Measurements from ENCODE around the gene CREBBP.

DNA sequence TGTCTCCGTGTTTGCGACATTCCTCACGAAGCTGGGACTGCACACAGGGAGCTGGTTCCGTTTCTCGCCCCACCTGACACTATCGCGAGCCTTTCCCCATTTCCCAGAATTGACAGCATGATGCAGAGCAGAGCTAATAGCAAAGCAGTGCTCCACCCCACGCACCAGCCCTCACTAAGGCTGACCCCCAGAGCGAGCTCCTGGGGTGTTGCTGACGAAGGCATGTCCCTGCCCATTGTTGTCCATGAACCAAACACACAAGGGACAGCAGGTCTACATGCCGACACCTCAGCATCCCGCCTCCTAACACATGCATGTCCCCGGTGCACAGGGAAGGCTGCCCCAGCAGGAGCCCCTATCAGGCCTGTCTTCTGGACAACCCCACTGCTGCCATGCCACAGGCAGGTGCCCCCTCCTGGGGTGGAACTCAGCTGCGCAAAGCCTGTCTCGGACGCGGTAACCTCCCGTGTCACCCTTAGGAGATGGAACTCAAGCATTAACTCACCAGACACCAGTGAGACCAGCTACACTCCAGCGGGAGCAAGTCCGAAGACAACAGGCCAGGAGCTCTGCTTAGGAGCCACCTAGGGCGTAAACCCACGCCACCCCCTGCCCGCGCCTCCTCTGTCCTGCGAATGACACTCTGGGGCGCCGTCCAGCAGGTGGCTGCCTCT lies 146.3 kb downstream of the CREBBP start:
- TF ChIP-seq, protein P1, sequence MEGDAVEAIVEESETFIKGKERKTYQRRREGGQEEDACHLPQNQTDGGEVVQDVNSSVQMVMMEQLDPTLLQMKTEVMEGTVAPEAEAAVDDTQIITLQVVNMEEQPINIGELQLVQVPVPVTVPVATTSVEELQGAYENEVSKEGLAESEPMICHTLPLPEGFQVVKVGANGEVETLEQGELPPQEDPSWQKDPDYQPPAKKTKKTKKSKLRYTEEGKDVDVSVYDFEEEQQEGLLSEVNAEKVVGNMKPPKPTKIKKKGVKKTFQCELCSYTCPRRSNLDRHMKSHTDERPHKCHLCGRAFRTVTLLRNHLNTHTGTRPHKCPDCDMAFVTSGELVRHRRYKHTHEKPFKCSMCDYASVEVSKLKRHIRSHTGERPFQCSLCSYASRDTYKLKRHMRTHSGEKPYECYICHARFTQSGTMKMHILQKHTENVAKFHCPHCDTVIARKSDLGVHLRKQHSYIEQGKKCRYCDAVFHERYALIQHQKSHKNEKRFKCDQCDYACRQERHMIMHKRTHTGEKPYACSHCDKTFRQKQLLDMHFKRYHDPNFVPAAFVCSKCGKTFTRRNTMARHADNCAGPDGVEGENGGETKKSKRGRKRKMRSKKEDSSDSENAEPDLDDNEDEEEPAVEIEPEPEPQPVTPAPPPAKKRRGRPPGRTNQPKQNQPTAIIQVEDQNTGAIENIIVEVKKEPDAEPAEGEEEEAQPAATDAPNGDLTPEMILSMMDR (conservative IDR thresholded peaks at IDR 0.05 in 1 of 2, IDR thresholded peaks at IDR 0.05 in 1 of 2; ENCODE audit: low read depth in 1 of 2, low read length in 2 of 2) = no peak
- TF ChIP-seq EZH2 (IDR thresholded peaks at IDR 0.05; ENCODE audit: low read length, missing control alignments) = no peak
